ENCODE data around the gene LRRC45.

LRRC45 gene

GRCh38 chr17:82008258-82008940 is 14.7 kb upstream of the LRRC45 start:
- no peak for DNase-seq

GRCh38 chr17:82008941-82009405 is 14.1 kb upstream of the LRRC45 start:
- no peak for DNase-seq

- no peak for DNase-seq
These were observed 13.7 kb upstream of the LRRC45 start for GRCh38 chr17:82009413-82009812.

GRCh38 chr17:82010575-82011525 is 12.3 kb upstream of the LRRC45 start:
- DNase-seq, result no peak

- DNase-seq, result no peak
These were observed 11.4 kb upstream of the LRRC45 start for GRCh38 chr17:82011617-82012187.

GRCh38 chr17:82012261-82012639 is 10.9 kb upstream of the LRRC45 start:
- DNase-seq, result no peak

GRCh38 chr17:82012640-82013295 is 10.3 kb upstream of the LRRC45 start:
- no peak for DNase-seq

GRCh38 chr17:82013341-82013740 is 9.8 kb upstream of the LRRC45 start:
- peak in 1 of 2 donors; percentile 37 for DNase-seq

GRCh38 chr17:82013772-82014321 is 9.3 kb upstream of the LRRC45 start:
- DNase-seq, result no peak

GRCh38 chr17:82014432-82014831 is 8.7 kb upstream of the LRRC45 start:
- DNase-seq, result no peak

- DNase-seq, result no peak
These were observed 8.2 kb upstream of the LRRC45 start for GRCh38 chr17:82014971-82015310.

GRCh38 chr17:82015311-82015971 is 7.7 kb upstream of the LRRC45 start:
- no peak for DNase-seq

- no peak for DNase-seq
These were observed 6.8 kb upstream of the LRRC45 start for GRCh38 chr17:82016061-82016874.

GRCh38 chr17:82016875-82017459 is 6.1 kb upstream of the LRRC45 start:
- no peak for DNase-seq

- DNase-seq, result no peak
These were observed 5.4 kb upstream of the LRRC45 start for GRCh38 chr17:82017612-82018151.

GRCh38 chr17:82018152-82018988 is 4.7 kb upstream of the LRRC45 start:
- no peak for DNase-seq

GRCh38 chr17:82018989-82019689 is 4.0 kb upstream of the LRRC45 start:
- DNase-seq, result no peak

- DNase-seq, result no peak
These were observed 3.2 kb upstream of the LRRC45 start for GRCh38 chr17:82019690-82020571.

All from hippocampal formation (tissue), 2 donors.